Tibial nerve (tissue), 3 donors: ENCODE data around the gene DNM1.

ENCODE experiments used
- POLR2A ChIP-seq, 2 donors: fragments of 450-650 bp; IDR thresholded peaks; one replicate each; pipeline ENCODE4 v1.6.1; 2017; ENCODE audit warnings: antibody characterized with exemption in 2 of 2, mild to moderate bottlenecking in 2 of 2, moderate library complexity in 2 of 2
- TF ChIP-seq, protein P1 (sequence below), 5 experiments: fragments of 200-600 bp in 3 of 5; fragments of 450-650 bp in 2 of 5; sonication (generic) in 3 of 5; IDR thresholded peaks; one replicate each; pipeline ENCODE4 v1.5.1; 2016 to 2019; ENCODE audit warnings: antibody characterized with exemption in 5 of 5, mild to moderate bottlenecking in 3 of 5, moderate library complexity in 2 of 5

DNA sequence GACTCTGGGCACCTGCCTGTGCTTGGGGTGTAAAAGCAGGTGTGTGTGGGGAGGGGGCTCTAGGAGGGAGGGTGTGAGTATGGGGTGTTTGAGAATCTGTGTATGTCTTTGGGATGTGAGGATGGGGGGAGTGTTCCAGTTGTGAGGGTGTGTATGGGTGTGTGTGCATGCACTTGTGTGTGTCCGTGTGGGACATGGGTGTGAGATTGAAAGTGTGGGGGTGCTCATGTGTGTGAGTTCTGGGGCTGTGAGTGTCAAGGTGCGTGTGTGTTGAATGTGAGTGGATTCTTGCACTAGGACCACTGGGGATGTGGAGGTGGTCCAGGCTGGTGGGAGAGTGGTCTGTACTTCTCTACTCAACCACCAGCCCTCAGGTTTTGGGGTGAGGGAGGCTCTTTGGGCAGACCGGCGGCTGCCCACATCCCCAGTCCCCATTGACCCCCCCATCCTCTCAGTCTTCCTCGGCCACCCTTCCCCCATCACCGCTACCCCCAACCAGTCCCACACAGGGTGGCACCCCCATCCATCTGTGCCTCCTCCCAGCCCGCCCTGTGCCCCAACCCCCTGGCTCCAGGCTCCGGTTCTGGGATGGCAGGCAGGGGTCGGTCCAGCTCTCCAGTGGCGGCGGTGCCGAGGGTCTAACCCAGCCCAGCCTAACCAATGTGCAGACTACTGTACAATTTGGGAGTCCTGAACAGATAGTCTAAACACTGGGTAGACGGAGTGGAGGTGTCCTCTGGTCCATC, 41.1 kb downstream of the DNM1 start:
- TF ChIP-seq, protein P1, sequence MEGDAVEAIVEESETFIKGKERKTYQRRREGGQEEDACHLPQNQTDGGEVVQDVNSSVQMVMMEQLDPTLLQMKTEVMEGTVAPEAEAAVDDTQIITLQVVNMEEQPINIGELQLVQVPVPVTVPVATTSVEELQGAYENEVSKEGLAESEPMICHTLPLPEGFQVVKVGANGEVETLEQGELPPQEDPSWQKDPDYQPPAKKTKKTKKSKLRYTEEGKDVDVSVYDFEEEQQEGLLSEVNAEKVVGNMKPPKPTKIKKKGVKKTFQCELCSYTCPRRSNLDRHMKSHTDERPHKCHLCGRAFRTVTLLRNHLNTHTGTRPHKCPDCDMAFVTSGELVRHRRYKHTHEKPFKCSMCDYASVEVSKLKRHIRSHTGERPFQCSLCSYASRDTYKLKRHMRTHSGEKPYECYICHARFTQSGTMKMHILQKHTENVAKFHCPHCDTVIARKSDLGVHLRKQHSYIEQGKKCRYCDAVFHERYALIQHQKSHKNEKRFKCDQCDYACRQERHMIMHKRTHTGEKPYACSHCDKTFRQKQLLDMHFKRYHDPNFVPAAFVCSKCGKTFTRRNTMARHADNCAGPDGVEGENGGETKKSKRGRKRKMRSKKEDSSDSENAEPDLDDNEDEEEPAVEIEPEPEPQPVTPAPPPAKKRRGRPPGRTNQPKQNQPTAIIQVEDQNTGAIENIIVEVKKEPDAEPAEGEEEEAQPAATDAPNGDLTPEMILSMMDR (IDR thresholded peaks at IDR 0.05) = no peak
- TF ChIP-seq POLR2A (IDR thresholded peaks at IDR 0.05) = no peak
